Glutamatergic neuron (in vitro differentiated cells): Measurements from ENCODE around the gene DNAJC8. TPM values are rescaled to one million over a fixed set of nuclear protein-coding genes. Genes with fewer than 3 reads are reported as not detected.

ENCODE experiments used
- DNase-seq: peaks from one replicate; pipeline ENCODE4 v3.0.0; 2022
- H3K27ac Mint-ChIP-seq: one replicate; pipeline ENCODE4 v1.8.0; 2020; ENCODE audit warnings: mild to moderate bottlenecking, mixed read lengths, inconsistent platforms; ENCODE audit not compliant: unreplicated experiment
- H3K27me3 Mint-ChIP-seq: one replicate; pipeline ENCODE4 v1.8.0; 2020; ENCODE audit warnings: mild to moderate bottlenecking, moderate library complexity, mixed read lengths, inconsistent platforms; ENCODE audit not compliant: unreplicated experiment
- H3K36me3 Mint-ChIP-seq: one replicate; pipeline ENCODE4 v1.8.0; 2020; ENCODE audit warnings: mild to moderate bottlenecking, mixed read lengths, inconsistent platforms; ENCODE audit not compliant: unreplicated experiment
- H3K4me1 Mint-ChIP-seq: one replicate; pipeline ENCODE4 v1.8.0; 2020; ENCODE audit warnings: mild to moderate bottlenecking, low read depth, mixed read lengths, inconsistent platforms; ENCODE audit not compliant: unreplicated experiment
- H3K4me3 Mint-ChIP-seq: one replicate; pipeline ENCODE4 v1.8.0; 2020; ENCODE audit warnings: mild to moderate bottlenecking, mixed read lengths, inconsistent platforms; ENCODE audit not compliant: unreplicated experiment
- H3K9me3 Mint-ChIP-seq: one replicate; pipeline ENCODE4 v1.8.0; 2020; ENCODE audit warnings: mild to moderate bottlenecking, moderate library complexity, mixed read lengths, inconsistent platforms; ENCODE audit not compliant: unreplicated experiment
- CTCF ChIP-seq: fragments of 200-600 bp; sonication (generic); IDR thresholded peaks from one replicate; pipeline ENCODE4 v1.5.0; 2021; ENCODE audit not compliant: partially characterized antibody, unreplicated experiment
- total RNA-seq: library from RNA; stranded (reverse); fragmentation: NEBNext Ultra II Directional; extraction: Animal tissue kit (Norgen Biotek cat#: 25700); gene quantifications from one replicate; pipeline ENCODE4 v1.2.1, GENCODE V29; 2021; ENCODE audit not compliant: unreplicated experiment

DNAJC8 gene
- total RNA-seq, 1 donor from 2014 or later: 82.8 TPM

GRCh38 chr1:28185071-28185470 is 47.8 kb downstream of the DNAJC8 start:
- H3K4me1 Mint-ChIP-seq: no peaks in the 10 kb centered on the region
- H3K36me3 Mint-ChIP-seq: no peaks in the 10 kb centered on the region
- H3K9me3 Mint-ChIP-seq: peaks cover 2% of the 10 kb centered on the region
- no peak for DNase-seq
- no peak for TF ChIP-seq CTCF
- no peak overlapping the region for H3K27ac Mint-ChIP-seq
- peaks cover 2% of the 10 kb centered on the region for H3K27me3 Mint-ChIP-seq
- no peak overlapping the region for H3K4me3 Mint-ChIP-seq

- no peak overlapping the region for H3K27ac Mint-ChIP-seq
- H3K36me3 Mint-ChIP-seq: no peaks in the 10 kb centered on the region
- H3K4me3 Mint-ChIP-seq: no peak overlapping the region
- DNase-seq: no peak
- H3K4me1 Mint-ChIP-seq: peaks cover 12% of the 10 kb centered on the region
- TF ChIP-seq CTCF: no peak
- H3K27me3 Mint-ChIP-seq: peaks cover 5% of the 10 kb centered on the region
- H3K9me3 Mint-ChIP-seq: peaks cover 2% of the 10 kb centered on the region
These were observed 52.2 kb downstream of the DNAJC8 start for GRCh38 chr1:28180306-28181305.

- no peak overlapping the region for H3K27ac Mint-ChIP-seq
- no peaks in the 10 kb centered on the region for H3K36me3 Mint-ChIP-seq
- TF ChIP-seq CTCF: no peak
- peaks cover 24% of the 10 kb centered on the region for H3K4me1 Mint-ChIP-seq
- peaks cover 5% of the 10 kb centered on the region for H3K27me3 Mint-ChIP-seq
- no peak overlapping the region for H3K4me3 Mint-ChIP-seq
- DNase-seq: no peak
- peaks cover 2% of the 10 kb centered on the region for H3K9me3 Mint-ChIP-seq
These were observed 53.9 kb downstream of the DNAJC8 start for GRCh38 chr1:28178690-28179485.

- DNase-seq: no peak
- no peaks in the 10 kb centered on the region for H3K36me3 Mint-ChIP-seq
- peaks cover 30% of the 10 kb centered on the region for H3K4me1 Mint-ChIP-seq
- H3K9me3 Mint-ChIP-seq: peaks cover 2% of the 10 kb centered on the region
- peak within 1 kb of the TSS; percentile 10 for H3K4me3 Mint-ChIP-seq
- H3K27me3 Mint-ChIP-seq: peaks cover 5% of the 10 kb centered on the region
- no peak for TF ChIP-seq CTCF
- H3K27ac Mint-ChIP-seq: peak within 1 kb of the TSS; percentile 18
These were observed 56.0 kb downstream of the DNAJC8 start, which contains the start of gene PTAFR for GRCh38 chr1:28176492-28177470. TSS of gene PTAFR (minus strand) at chr1:28176690. CDS start at chr1:28151021, 25,669 bp downstream.
